ENCODE data around the gene SERAC1.

SERAC1 gene

DNA sequence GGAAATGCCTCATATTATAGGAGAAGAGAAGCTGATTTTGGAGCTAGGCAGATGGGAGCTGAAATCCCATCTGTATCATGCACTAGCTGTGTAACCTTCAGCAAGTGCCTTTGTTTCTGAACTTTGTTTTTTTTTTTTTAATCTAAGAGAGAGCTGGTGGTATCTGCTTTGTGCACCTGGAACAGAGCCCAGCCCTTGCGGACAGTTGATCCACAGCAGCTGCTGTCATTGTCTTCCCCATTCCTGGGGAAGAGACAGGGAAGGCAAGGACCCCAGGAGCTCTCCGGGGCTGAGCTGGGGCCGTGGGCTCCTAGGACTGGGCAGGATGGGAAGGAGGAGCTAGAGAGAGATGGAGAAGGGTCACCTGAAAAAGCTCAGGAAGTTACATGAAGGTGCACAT is 94.3 kb downstream of the SERAC1 start:
- no peak for DNase-seq

DNA sequence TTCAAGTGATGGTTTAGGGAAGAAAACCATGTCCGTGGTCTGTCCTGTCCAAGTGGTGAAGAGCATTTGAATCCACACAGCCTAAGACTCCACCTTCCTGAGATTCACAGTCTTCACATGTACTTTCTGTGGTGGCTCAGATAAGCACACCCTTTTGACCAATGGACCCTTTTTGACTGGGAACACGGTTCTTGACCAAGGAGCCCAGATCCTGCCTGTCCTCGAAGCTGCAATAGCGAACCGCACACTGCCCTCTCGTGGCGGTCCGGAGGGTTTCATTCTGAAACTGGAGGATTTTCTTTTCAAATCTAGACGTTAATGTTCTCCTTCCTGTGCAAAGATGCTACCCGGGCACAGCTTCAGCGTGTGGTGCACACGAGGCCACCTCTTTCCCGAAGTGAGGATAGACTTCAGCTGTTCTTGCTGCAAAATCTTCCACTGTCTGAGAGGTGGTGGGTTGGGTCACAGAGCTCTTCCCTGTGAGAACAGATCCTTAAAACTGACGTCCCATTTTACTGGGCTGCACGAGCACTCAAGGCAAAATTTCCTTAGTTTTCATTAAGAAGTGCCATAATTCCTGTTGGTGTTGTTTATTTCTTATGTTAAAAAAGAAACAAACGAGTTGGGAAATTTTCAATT is 95.9 kb downstream of the SERAC1 start:
- peak; percentile 53 to 84 for DNase-seq

DNA sequence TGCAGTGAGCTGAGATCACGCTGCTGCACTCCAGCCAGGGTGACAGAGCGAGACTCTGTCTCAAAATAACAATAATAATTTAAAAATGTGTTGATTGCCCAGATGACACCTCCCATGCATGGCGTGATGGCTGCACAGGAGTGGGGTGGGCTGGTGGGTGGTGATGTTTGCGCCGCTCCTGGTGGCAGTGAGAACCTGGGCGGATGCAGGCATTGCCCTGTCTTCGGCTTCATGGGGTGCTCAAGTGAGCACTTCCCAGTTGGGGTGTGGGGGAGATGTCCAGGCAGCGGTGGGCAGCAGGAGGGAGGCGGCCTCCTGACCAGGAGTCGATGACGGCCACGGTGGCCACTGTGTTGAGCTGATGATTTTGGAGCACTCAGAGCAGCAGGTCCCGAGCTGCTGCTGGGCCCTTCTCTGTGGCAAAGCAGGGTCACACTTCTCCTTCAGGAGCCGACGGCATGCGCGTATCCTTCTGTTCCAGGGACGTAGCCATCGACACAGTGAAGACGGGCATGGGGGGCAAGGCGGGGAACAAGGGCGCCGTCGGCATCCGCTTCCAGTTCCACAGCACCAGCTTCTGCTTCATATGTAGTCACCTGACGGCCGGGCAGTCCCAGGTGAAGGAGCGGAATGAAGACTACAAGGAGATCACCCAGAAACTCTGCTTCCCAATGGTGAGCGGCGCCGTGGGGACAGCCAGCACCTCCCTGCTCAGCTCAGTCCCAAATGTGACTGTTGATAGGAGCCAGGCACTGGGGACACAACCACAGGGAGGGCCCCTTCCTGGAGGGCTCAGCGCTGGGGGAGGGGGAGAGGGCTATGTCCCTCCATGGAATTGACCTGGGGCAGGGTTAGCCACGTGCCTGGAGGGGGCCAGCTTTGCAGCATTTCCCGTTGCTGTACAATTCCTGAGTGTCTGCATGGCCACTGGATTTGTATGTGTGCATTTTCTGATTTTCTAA is 96.7 kb downstream of the SERAC1 start:
- no peak for DNase-seq

DNA sequence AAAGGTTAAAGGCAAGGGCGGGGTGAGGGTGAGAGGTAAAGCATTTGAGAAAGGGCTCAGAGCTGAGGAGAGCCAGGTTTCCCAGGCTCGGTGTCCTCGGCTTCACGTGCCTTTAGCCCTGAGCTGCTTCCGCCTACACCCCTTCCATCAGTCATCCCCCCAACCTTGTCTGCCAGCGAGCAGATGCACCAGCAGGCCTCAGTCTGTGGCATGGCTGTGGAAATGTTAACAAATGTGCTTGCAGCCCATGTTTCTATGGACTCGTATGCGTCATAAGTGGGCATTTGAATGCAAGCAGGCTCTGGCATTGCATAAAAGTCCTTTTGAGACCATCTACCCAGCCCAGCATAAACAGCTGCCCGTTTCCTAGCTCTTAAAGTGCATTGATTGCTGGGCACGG is 97.5 kb downstream of the SERAC1 start:
- no peak for DNase-seq

DNA sequence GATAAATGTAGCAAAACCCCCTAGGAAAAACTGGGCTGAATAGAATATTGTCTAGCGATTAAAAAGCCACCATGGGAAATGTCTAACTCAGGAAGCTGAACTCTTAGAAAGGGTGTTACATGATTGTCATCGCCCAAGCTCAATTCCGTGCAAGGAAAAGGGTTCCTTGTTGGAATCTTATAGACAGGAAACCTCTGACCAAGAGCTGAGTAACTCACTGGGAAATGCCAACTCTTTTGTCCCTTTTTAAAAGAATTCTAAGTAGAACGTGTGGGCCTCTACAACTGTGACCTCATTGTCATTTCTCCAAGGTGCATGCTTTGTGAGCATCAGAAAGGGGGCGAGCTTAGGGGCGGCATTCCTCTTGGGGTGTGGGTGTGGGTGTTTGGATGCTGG is 98.3 kb downstream of the SERAC1 start:
- DNase-seq: no peak

DNA sequence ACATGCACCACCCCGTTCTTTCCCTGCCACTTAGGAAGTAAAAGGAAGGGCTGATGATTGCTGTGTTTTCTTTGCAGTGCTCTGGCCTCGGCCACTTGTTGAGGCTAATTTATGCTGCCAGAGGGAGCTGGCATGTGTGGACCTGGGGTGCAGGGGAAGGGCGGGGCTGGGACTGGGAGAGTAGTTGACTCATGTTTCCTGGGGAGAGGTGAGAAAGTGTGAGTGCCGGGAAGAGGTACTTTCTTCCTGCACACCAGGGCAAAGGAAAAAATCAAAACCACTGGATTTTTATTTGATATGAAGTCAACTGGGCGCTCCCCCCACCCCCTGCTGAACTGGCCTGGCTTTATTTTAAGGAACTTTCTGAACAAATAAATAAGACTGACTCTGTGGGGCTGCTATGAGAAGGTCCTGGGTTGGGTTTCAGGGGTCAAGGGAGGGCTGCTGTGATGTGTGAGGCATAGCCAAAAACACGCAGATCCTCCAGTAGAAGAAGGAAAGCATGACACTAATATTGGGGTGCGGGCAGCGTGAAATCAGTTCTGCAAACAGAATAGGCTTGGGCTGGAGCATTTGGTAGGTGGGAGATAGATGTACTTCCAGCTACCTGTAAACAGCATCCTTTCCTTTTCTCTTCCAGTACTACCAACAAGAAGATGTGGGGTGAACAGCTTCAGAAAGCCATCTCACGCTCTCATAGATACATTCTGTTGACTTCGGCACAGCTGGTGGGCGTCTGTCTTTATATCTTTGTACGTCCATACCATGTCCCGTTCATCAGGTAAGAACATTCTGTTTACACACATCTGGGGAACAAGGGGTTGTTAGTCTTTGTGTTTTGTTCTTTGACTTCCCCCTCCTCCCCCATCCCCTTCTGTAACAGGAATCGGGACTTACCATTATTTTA is 98.9 kb downstream of the SERAC1 start:
- DNase-seq: no peak

DNA sequence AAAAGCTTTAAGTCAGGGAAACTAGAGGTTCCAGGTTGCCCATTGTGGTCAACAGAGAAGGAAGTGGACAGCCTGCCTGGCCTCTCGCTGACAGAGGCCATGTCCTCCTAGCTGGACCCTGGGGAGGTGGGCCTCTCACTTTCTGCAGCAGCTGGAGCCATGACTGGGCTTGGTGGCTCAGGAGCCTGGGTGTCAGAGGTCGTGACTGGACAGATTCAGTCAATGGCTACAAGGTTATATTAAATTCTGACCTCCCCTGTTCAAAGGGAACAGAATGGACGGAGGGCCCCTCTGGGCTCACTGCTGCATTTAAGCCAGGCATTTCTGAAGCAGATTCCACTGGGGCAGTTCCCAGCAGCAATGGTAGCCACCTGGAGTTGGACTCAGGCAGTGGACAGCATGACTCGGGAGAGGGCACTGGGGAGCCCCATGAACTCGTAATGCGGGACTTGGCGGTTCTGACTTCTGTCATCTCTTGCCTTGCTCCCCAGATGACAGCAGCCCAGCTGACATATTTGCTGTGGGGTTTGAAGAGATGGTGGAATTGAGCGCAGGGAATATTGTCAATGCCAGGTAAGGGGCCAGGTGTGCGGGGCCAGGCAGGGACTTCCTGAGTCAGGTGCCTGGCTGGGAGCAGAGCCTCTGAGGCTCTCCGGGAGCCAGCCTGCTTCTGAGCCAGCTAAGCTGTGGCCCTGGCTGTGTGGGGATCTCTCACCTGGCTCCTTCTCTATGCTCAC is 99.7 kb downstream of the SERAC1 start:
- DNase-seq: no peak

DNA sequence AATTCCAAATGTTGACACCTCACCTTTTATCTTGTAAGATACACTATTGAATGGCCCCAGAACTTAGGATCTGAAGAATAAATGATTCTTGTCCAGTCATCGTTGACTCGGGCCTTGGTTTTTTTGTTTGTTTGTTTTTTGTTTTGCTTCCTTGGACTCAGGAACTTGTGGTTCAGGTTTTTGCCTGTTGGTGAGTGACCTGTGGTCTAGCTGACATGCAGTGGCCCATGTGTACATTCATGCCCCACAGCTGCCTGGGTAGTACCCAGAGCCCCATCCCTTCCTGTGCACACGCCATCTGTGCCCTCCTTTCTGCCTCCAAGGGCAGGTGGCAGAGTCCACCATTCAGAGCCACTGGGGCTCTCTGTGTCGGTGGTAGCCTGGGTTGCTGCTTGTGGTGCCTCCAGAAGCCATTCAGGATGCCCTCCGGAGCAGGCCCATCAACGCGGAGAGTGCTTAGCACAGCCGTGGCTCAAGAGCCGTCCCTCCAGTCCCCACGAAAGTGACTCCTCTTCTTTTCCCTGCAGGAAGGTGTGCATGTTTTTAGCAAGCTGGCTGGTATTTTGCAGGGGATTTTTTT is 100.5 kb downstream of the SERAC1 start:
- DNase-seq: no peak

DNA sequence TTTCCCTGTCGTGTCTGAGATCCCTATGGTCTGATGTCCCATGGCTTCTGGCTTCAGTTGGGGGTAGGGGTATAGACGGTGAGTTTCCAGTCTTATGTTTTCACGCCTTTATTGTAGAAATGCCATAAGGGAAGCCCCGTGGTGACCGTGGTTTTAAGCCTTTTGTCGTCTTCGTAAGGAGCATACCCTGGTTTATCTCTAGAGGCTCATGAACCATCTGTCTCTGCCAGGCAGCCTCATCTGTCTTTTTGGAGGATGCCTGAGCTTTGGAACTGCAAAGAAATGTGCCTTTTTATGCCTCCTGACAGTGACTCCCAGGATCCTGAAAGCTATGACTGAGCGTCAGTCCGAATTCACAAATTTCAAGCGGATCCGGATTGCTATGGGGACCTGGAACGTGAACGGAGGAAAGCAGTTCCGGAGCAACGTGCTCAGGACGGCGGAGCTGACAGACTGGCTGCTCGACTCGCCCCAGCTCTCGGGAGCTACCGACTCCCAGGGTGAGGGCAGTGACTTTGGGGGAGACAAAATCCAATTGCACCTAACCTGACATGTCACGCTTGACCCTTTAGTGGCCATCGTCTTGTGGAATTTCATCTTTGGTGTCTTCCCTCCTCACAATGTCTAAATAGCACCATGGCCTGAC is 101.8 kb downstream of the SERAC1 start:
- DNase-seq: no peak

DNA sequence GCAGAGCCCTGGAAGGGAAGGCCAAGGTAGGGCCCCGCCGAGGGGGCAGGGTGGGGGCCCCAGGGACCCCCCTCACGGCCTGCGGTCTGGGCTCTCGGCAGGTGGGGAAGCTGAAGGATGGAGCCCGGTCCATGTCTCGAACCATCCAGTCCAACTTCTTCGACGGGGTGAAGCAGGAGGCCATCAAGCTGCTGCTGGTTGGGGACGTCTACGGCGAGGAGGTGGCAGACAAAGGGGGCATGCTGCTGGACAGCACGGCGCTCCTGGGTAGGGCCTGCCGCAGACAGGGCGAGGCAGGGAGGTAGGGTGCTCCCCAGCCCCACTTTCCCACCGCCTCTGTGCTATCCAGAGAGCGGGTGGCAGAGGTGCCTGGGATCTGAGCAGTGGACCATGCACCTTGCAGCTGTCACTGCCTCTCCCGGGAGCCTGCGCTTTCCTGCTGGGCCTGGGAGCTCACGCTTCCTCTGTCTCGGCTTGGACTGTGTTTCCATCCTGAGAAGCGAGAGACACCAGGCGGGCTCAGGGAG is 103.3 kb downstream of the SERAC1 start:
- DNase-seq: no peak

DNA sequence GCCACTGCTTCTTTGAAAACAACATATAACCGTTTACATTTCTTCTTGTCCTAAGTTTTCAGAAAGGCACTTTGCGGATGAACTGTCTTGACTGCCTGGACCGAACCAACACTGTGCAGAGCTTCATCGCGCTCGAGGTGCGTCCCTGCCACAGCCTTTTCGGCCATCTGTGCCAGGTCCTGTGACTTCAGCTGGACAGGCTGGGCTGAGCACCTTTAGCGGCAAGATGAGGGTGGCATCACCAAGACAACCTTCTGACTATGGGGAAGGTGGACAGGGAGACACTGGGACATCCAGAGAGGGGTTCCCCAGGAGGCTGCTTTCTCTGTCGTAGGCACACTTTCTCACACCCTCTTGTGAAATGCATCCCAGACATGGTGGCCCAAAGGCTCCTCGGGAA is 104.3 kb downstream of the SERAC1 start:
- DNase-seq: no peak

DNA sequence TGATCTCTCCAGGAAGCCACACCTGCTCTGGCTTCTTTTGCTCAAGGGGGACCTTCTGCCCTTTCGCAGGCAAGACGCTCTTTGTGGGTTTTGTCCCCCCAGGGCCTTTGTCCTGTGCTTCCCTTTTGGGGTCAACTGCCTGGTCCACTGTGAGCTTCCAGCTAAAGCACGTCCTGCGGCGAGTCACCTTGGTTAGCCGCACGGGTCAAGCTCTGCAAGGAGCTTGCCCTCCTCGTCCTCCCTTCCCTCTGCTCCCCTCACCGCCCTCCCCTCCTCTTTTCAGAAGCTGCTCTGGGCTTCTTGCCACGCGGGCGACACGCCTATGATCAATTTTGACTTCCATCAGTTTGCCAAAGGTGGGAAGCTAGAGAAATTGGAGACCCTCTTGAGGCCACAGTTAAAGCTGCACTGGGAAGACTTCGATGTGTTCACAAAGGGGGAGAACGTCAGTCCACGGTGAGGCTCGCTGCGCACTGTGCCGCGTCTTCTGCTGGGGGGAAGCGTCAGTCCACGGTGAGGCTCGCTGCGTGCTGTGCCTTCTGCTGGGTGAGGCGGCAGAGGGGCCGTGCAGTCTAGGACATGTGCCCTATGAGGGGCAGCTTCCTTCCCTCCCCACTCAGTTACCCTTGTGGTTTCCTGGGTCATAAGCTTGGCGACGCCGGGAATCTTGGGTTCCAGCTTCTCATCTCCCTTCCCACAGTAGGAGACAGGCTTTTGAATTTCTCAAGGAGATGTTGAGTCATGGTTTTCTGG is 106.2 kb downstream of the SERAC1 start:
- no peak for DNase-seq

DNA sequence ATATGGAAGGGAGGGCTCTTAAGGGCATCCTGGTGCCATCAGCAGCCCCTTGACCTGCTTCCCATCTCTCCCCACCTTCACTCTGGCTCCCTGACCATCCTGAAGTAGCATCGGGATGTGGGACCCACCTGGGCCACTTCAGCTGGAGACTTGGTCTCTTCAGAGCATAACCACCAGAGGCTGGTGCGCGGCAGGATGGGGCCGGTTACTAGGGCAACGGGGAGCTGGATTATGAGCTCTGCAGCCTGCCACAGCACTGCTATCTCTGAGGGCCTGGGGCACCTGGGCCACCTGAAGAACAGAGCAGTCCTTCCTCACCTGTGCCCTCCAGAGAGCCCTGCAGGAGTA is 106.7 kb downstream of the SERAC1 start:
- DNase-seq: no peak

DNA sequence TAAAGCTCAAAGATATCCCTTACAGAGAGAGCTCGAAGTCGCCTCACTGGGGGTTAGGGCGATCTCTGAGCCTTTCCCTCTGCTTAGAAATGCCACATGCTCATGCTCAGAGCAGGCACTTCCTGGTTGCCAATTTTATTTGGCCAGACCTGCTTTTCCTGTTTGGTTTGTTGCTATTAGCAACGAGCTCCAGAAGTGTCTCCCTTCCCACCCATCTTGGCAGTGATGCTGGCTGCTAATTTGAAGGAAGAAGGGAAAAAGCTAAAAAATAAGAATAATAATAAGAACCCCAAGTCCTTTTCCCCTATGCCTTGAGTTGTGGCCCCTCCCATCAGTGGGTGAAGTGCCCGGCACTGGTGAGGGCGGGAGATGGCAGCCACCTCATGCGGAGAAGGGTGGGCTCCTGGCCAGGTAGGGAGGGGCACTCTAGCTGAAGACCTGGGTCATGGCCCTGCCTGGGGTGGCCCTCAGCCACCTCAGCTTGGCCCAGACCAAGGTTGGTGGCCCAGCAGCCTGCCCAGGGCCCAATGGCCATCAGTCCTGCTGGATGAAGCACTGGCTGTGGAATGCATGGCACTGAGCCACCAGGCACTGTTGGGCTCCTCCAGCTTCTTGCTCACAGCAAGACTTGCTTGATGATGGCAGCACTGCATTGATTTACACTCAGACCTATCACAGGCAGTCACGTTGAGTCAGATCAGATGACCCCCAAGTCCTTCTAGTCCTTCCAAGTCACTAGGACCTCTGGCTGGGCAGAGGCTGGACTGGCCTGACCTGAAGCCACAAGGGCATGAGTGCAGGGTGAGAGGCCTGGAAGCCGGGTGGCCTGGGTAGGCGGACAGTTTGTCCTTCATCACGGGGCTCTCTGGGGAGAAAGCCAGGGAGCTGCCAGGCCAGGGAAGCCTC is 107.4 kb downstream of the SERAC1 start:
- DNase-seq: no peak
